Pancreas (tissue), 10 donors: ENCODE results near the gene HLA-G. TPM values are rescaled to one million over a fixed set of nuclear protein-coding genes. Genes with fewer than 3 reads are reported as not detected.

Experiments used
- ATAC-seq, 4 donors: fragments of 200-7000 bp; cut with Tn5 transposase; one replicate each; pipeline versions ENCODE4 v1.8.0 to v1.9.1; 2020; ENCODE audit warnings: mild to moderate bottlenecking in 4 of 4, moderate library complexity in 4 of 4
- DNase-seq, 6 donors: peaks; one replicate each; pipeline ENCODE4 v3.0.0-alpha.2; 2020
- FAIRE-seq: peaks from 2 replicates; lab custom pipeline; 2012; peaks lifted over from hg19 to GRCh38; lab: Jason Lieb, UNC
- H3K27ac ChIP-seq, 4 donors: fragments of 200-600 bp; sonication (generic); 1 replicate in 3 of 4; 2 replicates in 1 of 4; pipeline versions ENCODE4 v1.5.0 to v1.8.0; 2020
- H3K27me3 ChIP-seq, 4 donors: fragments of 200-600 bp; one replicate each; pipeline ENCODE4 v1.8.0; 2021
- H3K36me3 ChIP-seq, 3 donors: fragments of 200-600 bp; sonication (generic) in 1 of 3; one replicate each; pipeline versions ENCODE4 v1.5.0 to v1.8.0; 2020 to 2021
- H3K4me1 ChIP-seq, 3 donors: fragments of 200-600 bp; one replicate each; pipeline ENCODE4 v1.8.0; 2021
- H3K4me3 ChIP-seq, 4 donors: fragments of 200-600 bp; sonication (generic) in 2 of 4; one replicate each; pipeline versions ENCODE4 v1.5.0 to v1.8.0; 2020 to 2021
- H3K9me3 ChIP-seq, 4 donors: fragments of 200-600 bp; one replicate each; pipeline ENCODE4 v1.8.0; 2021
- WGBS, 2 donors: extraction: QIAGEN DNeasy Blood & Tissue Kit; methylation state at CpG; one replicate each; pipeline ENCODE4 v1.1.7; 2013; 5-methylcytosine and 5-hydroxymethylcytosine counted together
- intact Hi-C, 3 donors: fragments of 100-400 bp; cut with DNase I; formaldehyde crosslinking; loops; one replicate each; pipeline versions ENCODE4 v1.11.1 to v1.14.2; 2022
- polyA plus RNA-seq, 2 donors: library from polyadenylated mRNA; stranded (reverse); fragments of 200-250 nt; gene quantifications; one replicate each; pipeline ENCODE4 v1.2.3, GENCODE V29; 2013
- total RNA-seq, 6 donors: library from RNA; stranded (reverse); fragmentation: NEBNext Ultra II Directional in 4 of 6; extraction: Animal tissue kit (Norgen Biotek cat#: 25700) in 4 of 6; gene quantifications; one replicate each; pipeline versions ENCODE4 v1.2.1 to v1.2.4, GENCODE V29; 2021 to 2023
- TF ChIP-seq, protein P1 (sequence below), 4 donors: fragments of 200-600 bp; sonication (generic) in 3 of 4; IDR thresholded peaks; one replicate each; pipeline versions ENCODE4 v1.5.0 to v1.8.0; 2021; ENCODE audit warnings: antibody characterized with exemption in 4 of 4
- donor health status: healthy with polysubstance abuse.
- donor health status: DM: no; HTN: no; CAD: no; lungs with moderate emphysema.
- donor health status: DM: no; HTN: no; CAD: no.
- donor health status: control.
- donor health status: control.
- donor health status: Bipolar disorder and iron deficiency.
- donor health status: DM: yes; HTN: yes; CAD: no.
- donor health status: DM: no; HTN: no; CAD: no.
- donor health status: DM: no; HTN: no; CAD: no.
- donor health status: DM: yes; HTN: yes; CAD: no.

HLA-G gene
- total and polyA plus RNA-seq, 8 donors, result 0.12 to 0.52 (median 0.25) TPM; not detected in 2

DNA sequence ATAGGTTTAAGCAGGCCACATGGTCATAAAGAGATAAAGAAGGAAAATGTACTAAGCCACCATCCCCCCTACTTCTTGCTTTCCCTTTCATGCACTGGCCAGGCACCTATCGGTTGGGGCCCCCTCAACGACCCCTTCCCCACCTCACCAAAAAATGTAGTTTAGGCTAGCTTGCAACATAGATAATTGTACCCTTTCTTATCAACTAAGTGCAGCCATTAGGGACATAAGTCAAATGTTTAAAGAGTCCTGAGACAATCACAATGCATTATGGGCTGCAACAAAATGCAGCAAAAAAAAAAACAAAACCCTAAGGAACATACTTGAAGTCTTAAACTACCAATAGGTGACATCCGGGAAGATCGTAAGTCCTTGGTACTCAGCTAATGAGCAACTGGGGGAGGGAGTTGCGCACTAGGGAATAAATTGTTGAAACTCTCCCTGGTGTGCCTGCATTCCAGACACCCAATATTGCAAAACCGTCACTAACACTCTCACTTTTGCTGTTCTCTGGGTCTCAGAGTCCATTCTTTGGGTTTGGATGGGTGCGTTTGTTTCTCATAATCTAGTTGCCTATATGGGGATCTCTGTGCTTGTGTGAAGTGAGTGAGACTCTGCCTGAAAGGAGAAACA lies 12.4 kb upstream of the HLA-G start:
- Histone ChIP-seq H3K27me3 (no peaks in the 10 kb centered on the region), H3K4me1 (no peaks in the 10 kb centered on the region), H3K36me3 (no peaks in the 10 kb centered on the region), H3K9me3 (no peaks in the 10 kb centered on the region), H3K27ac (no peak overlapping the region), H3K4me3 (no peak overlapping the region)
- no peak for ATAC-seq
- TF ChIP-seq, protein P1, sequence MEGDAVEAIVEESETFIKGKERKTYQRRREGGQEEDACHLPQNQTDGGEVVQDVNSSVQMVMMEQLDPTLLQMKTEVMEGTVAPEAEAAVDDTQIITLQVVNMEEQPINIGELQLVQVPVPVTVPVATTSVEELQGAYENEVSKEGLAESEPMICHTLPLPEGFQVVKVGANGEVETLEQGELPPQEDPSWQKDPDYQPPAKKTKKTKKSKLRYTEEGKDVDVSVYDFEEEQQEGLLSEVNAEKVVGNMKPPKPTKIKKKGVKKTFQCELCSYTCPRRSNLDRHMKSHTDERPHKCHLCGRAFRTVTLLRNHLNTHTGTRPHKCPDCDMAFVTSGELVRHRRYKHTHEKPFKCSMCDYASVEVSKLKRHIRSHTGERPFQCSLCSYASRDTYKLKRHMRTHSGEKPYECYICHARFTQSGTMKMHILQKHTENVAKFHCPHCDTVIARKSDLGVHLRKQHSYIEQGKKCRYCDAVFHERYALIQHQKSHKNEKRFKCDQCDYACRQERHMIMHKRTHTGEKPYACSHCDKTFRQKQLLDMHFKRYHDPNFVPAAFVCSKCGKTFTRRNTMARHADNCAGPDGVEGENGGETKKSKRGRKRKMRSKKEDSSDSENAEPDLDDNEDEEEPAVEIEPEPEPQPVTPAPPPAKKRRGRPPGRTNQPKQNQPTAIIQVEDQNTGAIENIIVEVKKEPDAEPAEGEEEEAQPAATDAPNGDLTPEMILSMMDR (IDR thresholded peaks at IDR 0.05), result no peak
- intact Hi-C loops, result no loop called here
- no peak for DNase-seq
- FAIRE-seq, result no peak
- 70 to 76% methylated on average over 7 of the region's 7 CpGs for WGBS, 2 donors

DNA sequence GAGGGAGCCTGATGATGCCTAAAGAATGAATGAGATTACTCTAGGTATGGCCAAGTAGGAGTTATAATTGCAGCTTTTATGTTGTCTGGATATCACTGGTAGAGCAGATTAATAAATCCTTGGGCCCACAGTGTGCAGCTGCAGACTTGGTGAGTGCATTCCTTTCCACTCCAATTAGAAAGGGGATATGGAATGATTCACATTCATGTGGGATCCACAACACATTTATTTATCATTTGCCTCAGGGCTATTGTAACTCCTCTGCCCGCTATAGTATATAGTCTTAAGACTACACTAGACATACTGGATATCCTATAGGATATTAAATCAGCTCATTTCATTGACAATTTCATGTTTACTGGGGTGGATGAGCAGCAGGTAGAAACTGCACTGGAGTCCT lies 11.6 kb upstream of the HLA-G start:
- ATAC-seq, result no peak
- no peak for FAIRE-seq
- Histone ChIP-seq H3K9me3 (no peaks in the 10 kb centered on the region), H3K27ac (no peak overlapping the region), H3K4me3 (no peak overlapping the region), H3K27me3 (no peaks in the 10 kb centered on the region), H3K4me1 (no peaks in the 10 kb centered on the region), H3K36me3 (no peaks in the 10 kb centered on the region)
- TF ChIP-seq, protein P1 (IDR thresholded peaks at IDR 0.05), result no peak
- 33 to 82% methylated on average over 1 of the region's 1 CpG for WGBS, 2 donors
- no peak for DNase-seq
- intact Hi-C loops, result no loop called here

DNA sequence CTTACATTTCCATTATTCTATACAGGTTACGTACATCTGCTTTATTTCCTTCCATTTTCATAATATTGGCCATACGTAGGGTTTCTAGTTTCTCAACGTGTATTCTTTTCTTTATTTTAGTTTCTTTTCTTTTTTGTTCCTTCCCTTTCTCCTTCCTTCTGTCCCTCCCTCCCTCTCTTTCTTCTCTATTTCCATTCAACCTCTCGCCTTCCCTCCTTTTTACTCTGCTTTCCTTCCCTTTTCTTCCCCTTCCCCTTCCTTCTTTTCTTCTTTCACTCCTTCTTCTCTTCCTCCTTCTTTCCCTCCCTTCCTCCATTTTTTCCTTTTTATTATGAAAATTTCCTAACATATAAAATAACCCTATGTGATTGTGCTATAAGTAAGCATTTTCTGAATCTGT lies 8.7 kb upstream of the HLA-G start:
- Histone ChIP-seq H3K36me3 (no peaks in the 10 kb centered on the region), H3K27me3 (no peaks in the 10 kb centered on the region), H3K9me3 (no peaks in the 10 kb centered on the region), H3K4me1 (no peaks in the 10 kb centered on the region), H3K4me3 (no peak overlapping the region), H3K27ac (no peak overlapping the region)
- intact Hi-C loops, result no loop called here
- DNase-seq (no peak), FAIRE-seq (no peak), ATAC-seq (no peak)
- TF ChIP-seq, protein P1 (IDR thresholded peaks at IDR 0.05), result no peak
- 86 to 87% methylated on average over 4 of the region's 4 CpGs for WGBS, 2 donors

DNA sequence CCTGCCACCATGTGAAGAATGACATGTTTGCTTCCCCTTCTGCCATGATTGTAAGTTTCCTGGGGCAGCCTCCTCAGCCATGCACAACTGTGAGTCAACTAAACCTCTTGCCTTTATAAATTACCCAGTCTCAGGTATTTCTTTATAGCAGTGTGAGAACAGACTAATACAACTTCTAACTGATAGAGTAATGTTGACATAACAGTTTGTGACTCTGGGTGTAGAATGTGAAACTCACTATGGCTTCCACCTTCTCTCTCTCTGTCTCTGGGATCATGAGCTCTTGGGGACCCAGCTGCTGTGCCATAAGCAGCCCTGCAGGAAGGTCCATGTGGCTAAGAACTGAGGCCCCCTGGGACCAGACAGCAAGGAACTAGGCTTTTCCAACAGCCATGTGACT lies 3.5 kb upstream of the HLA-G start:
- DNase-seq (no peak), ATAC-seq (no peak), FAIRE-seq (no peak)
- no peak overlapping the region for H3K27ac ChIP-seq
- no peak overlapping the region for H3K4me3 ChIP-seq
- no peaks in the 10 kb centered on the region for H3K4me1 ChIP-seq
- H3K27me3 ChIP-seq, result peaks cover 0 to 4% (median 0%) of the 10 kb centered on the region in 4 donors
- no peaks in the 10 kb centered on the region for H3K36me3 ChIP-seq
- no peaks in the 10 kb centered on the region for H3K9me3 ChIP-seq
- TF ChIP-seq, protein P1 (IDR thresholded peaks at IDR 0.05), result no peak
- intact Hi-C loops, result no loop called here

DNA sequence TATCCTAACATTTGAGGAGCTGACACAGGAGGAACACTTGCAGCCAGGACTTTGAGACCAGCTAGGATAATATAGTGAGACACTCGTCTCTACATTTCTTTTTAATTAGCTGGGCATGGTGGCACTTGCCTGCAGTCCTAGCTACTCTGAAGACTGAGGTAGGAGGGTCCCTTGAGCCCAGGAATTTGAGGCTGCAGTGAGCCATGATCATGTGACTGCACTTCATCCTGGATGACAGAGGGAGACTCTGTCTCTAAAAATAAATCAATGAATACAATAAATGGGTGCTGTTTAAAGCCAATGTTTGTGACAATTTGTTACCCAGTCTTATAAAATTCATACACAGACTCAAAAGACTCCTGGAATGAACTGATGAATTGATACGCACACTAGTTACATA lies 1.8 kb upstream of the HLA-G start:
- H3K27ac ChIP-seq, result no peak overlapping the region
- FAIRE-seq (no peak), DNase-seq (no peak), ATAC-seq (no peak)
- TF ChIP-seq, protein P1 (IDR thresholded peaks at IDR 0.05), result no peak
- no peak overlapping the region for H3K4me3 ChIP-seq
- H3K27me3 ChIP-seq, result peaks cover 0 to 4% (median 0%) of the 10 kb centered on the region in 4 donors
- H3K9me3 ChIP-seq, result no peaks in the 10 kb centered on the region
- H3K4me1 ChIP-seq, result no peaks in the 10 kb centered on the region
- intact Hi-C loops, result no loop called here
- WGBS, 2 donors, result 73 to 75% methylated on average over 2 of the region's 2 CpGs
- H3K36me3 ChIP-seq, result no peaks in the 10 kb centered on the region
